ENCODE measurements around the gene ZNF175. TPM values are rescaled to one million over a fixed set of nuclear protein-coding genes. Genes with fewer than 3 reads are reported as not detected.

Gene ZNF175
- polyA plus RNA-seq, 2 of the 4 experiments (the other 2 are of a cell fraction): 3.3 to 6.4 TPM

- TF ChIP-seq NR3C1 (IDR thresholded peaks at IDR 0.05) (no peak), EHMT2 (IDR thresholded peaks at IDR 0.05; ENCODE audit: low read depth) (no peak)
- ChIA-PET POLR2A (interaction anchor here (0.6 kb wide), 1 partner anchor 16 kb away, joined by 7 read pairs; no protein-coding TSS in a partner anchor), CTCF (interaction anchor here (0.8 to 4.7 kb wide), 4 partner anchors 32 to 94 kb away, joined by 3 to 15 read pairs (median 4); no protein-coding TSS in a partner anchor)
- Histone ChIP-seq H3K27ac (no peak overlapping the region), H3K9me3 (peaks cover 3% of the 10 kb centered on the region; the same call in 1 of the 3 replicates), H3K4me1 (no peaks in the 10 kb centered on the region), H3K4me3 (no peak overlapping the region), H3K4me2 (no peak overlapping the region)
- 16% methylated on average over 10 of the region's 10 CpGs for WGBS (ENCODE audit: missing lambda C conversion rate)
- ATAC-seq (no peak), FAIRE-seq (no peak), DNase-seq (ENCODE audit: low read depth in 1 of 2, low spot score in 1 of 2) (no peak)
Observed at GRCh38 chr19:51546650-51547396, 24.3 kb upstream of the ZNF175 start.

- H3K4me2 ChIP-seq: no peak overlapping the region
- H3K4me3 ChIP-seq: no peak overlapping the region
- no peaks in the 10 kb centered on the region for H3K4me1 ChIP-seq
- FAIRE-seq (no peak), ATAC-seq (no peak), DNase-seq (ENCODE audit: low read depth in 1 of 2, low spot score in 1 of 2) (no peak)
- H3K27ac ChIP-seq: no peak overlapping the region
- peaks cover 3% of the 10 kb centered on the region; the same call in 1 of the 3 replicates for H3K9me3 ChIP-seq
- ChIA-PET CTCF (interaction anchor here (0.7 to 4.7 kb wide), 6 partner anchors 33 to 110 kb away, joined by 3 to 15 read pairs (median 3); no protein-coding TSS in a partner anchor), POLR2A (interaction anchor here (0.6 kb wide), 1 partner anchor 16 kb away, joined by 7 read pairs; no protein-coding TSS in a partner anchor)
- WGBS (ENCODE audit: missing lambda C conversion rate): 3% methylated on average over 7 of the region's 7 CpGs
- TF ChIP-seq ZC3H11A (IDR thresholded peaks at IDR 0.05) (no peak), ATOH8 (CRISPR knock-in tag; IDR thresholded peaks at IDR 0.05; ENCODE audit: low read depth) (no peak), HOXB13 (CRISPR knock-in tag; IDR thresholded peaks at IDR 0.05; ENCODE audit: low read depth) (no peak), E2F6 (IDR thresholded peaks at IDR 0.05; ENCODE audit: borderline replicate concordance, low read depth) (no peak), EHMT2 (IDR thresholded peaks at IDR 0.05; ENCODE audit: low read depth) (no peak), POLR2A (IDR thresholded peaks at IDR 0.05; ENCODE audit: low read length) (no peak)
Observed at GRCh38 chr19:51547397-51548212, 23.5 kb upstream of the ZNF175 start.

- DNase-seq (ENCODE audit: low read depth in 1 of 2, low spot score in 1 of 2) (no peak), FAIRE-seq (no peak), ATAC-seq (no peak)
- POLR2A ChIA-PET: no interaction called here
- Histone ChIP-seq H3K9me3 (peaks cover 4% of the 10 kb centered on the region; the same call in 2 of the 3 replicates), H3K4me1 (no peaks in the 10 kb centered on the region), H3K27ac (no peak overlapping the region), H3K4me3 (no peak overlapping the region), H3K4me2 (no peak overlapping the region)
- no peak for TF ChIP-seq MAFK (IDR thresholded peaks at IDR 0.05; ENCODE audit: partially characterized antibody)
- TF ChIP-seq ESRRA (IDR thresholded peaks at IDR 0.05; ENCODE audit: borderline replicate concordance, low read length): no peak
- TF ChIP-seq CBX2 (IDR thresholded peaks at IDR 0.05; ENCODE audit: borderline replicate concordance, low read depth): no peak
- no peak for TF ChIP-seq CEBPB (IDR thresholded peaks at IDR 0.05)
- no peak for TF ChIP-seq BCL3 (IDR thresholded peaks at IDR 0.05)
- no peak for TF ChIP-seq POLR2AphosphoS2 (conservative IDR thresholded peaks at IDR 0.05; ENCODE audit: low read length)
- TF ChIP-seq POLR2A (IDR thresholded peaks at IDR 0.05; ENCODE audit: low read length): no peak
- TF ChIP-seq RNF2 (IDR thresholded peaks at IDR 0.05; ENCODE audit: borderline replicate concordance, low read depth): no peak
- TF ChIP-seq CHD4 (IDR thresholded peaks at IDR 0.05; ENCODE audit: borderline replicate concordance): no peak
- no peak for TF ChIP-seq CTCF (IDR thresholded peaks at IDR 0.05)
- no peak for TF ChIP-seq ELK1 (IDR thresholded peaks at IDR 0.05; ENCODE audit: low read depth, low read length)
- TF ChIP-seq SREBF2 (IDR thresholded peaks at IDR 0.05): no peak
- no peak for TF ChIP-seq ZNF302 (CRISPR knock-in tag; IDR thresholded peaks at IDR 0.05)
- TF ChIP-seq HOXA7 (CRISPR knock-in tag; IDR thresholded peaks at IDR 0.05): no peak
- TF ChIP-seq FOSL2 (IDR thresholded peaks at IDR 0.05): no peak
- no peak for TF ChIP-seq FOSL2 (CRISPR knock-in tag; IDR thresholded peaks at IDR 0.05)
- no peak for TF ChIP-seq FOSB (CRISPR knock-in tag; IDR thresholded peaks at IDR 0.05)
- 7% methylated on average over 5 of the region's 5 CpGs for WGBS (ENCODE audit: missing lambda C conversion rate)
- CTCF ChIA-PET: interaction anchor here (0.7 to 4.7 kb wide), 6 partner anchors 34 to 127 kb away, joined by 3 to 15 read pairs (median 3); no protein-coding TSS in a partner anchor
Observed at GRCh38 chr19:51548213-51548651, 22.9 kb upstream of the ZNF175 start.

Data from A549 (cell line).